ENCODE data around the gene KDM6B. TPM values are rescaled to one million over a fixed set of nuclear protein-coding genes. Genes with fewer than 3 reads are reported as not detected.

Gene KDM6B
- total and polyA plus RNA-seq, 8 donors = 4.6 to 27.2 (median 10.9) TPM

DNA sequence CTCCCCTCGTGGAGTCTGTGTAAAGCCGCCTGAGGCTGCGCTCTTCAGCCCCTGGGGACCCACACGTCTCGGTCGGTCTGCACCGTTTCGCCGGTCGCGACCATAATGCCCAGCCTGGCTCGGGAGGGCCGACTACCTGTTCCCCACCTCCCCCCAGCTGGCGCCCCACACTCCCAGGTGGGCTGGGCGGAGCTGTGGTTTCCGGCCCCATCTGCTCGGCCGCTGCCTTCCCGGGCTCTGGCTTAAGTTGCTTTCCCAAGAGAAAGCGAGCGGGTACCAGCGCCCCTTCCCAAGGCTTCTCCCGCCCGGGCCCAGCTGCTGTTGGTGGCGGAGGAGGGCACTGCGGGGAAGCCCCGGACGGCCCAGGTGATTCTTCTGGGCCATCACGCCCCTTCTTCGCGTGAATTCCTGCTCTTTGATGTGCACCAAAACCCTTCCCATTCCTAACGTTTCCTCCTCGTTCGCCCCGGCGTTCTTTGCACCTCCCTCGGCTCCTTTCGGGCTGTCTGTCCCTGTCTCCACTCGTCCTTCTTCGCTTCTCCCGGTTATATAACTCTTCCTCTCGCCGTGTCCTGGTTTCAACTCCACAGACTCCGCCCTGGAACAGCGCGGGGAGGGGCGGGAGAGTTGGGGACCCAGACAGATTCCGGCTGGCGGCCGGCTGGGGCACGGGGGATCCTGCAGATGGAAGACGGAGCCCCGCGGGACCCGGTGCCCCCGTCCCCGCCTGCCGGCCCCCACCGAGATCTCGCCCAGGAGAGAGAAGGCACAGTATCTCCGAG, 2.0 kb downstream of the KDM6B start:
- peak; percentile 74 to 86 for DNase-seq
- Histone ChIP-seq H3K27ac (peak overlapping the region; percentile 92 to 100 (median 99)), H3K36me3 (peaks cover 0 to 13% (median 8%) of the 10 kb centered on the region in 4 donors), H3K4me1 (peaks cover 35 to 64% (median 59%) of the 10 kb centered on the region in 4 donors), H3K27me3 (no peaks in the 10 kb centered on the region), H3K9me3 (no peaks in the 10 kb centered on the region), H3K4me3 (peak overlapping the region; percentile 66 to 80 (median 74))
- TF ChIP-seq, protein P1, sequence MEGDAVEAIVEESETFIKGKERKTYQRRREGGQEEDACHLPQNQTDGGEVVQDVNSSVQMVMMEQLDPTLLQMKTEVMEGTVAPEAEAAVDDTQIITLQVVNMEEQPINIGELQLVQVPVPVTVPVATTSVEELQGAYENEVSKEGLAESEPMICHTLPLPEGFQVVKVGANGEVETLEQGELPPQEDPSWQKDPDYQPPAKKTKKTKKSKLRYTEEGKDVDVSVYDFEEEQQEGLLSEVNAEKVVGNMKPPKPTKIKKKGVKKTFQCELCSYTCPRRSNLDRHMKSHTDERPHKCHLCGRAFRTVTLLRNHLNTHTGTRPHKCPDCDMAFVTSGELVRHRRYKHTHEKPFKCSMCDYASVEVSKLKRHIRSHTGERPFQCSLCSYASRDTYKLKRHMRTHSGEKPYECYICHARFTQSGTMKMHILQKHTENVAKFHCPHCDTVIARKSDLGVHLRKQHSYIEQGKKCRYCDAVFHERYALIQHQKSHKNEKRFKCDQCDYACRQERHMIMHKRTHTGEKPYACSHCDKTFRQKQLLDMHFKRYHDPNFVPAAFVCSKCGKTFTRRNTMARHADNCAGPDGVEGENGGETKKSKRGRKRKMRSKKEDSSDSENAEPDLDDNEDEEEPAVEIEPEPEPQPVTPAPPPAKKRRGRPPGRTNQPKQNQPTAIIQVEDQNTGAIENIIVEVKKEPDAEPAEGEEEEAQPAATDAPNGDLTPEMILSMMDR (IDR thresholded peaks at IDR 0.05) = no peak
- peak in 2 of 4 donors; percentile 69 to 79 for TF ChIP-seq POLR2A (IDR thresholded peaks at IDR 0.05)
- TF ChIP-seq EP300 (IDR thresholded peaks at IDR 0.05) = no peak
- peak; percentile 39 to 87 (median 54) for TF ChIP-seq POLR2AphosphoS5 (IDR thresholded peaks at IDR 0.05)
- WGBS, 5 donors = 0% methylated on average over 44 to 61 of the region's 61 CpGs
- intact Hi-C loops (cut with DNase I; ENCODE audit: low total_unique reads) = no loop called here

DNA sequence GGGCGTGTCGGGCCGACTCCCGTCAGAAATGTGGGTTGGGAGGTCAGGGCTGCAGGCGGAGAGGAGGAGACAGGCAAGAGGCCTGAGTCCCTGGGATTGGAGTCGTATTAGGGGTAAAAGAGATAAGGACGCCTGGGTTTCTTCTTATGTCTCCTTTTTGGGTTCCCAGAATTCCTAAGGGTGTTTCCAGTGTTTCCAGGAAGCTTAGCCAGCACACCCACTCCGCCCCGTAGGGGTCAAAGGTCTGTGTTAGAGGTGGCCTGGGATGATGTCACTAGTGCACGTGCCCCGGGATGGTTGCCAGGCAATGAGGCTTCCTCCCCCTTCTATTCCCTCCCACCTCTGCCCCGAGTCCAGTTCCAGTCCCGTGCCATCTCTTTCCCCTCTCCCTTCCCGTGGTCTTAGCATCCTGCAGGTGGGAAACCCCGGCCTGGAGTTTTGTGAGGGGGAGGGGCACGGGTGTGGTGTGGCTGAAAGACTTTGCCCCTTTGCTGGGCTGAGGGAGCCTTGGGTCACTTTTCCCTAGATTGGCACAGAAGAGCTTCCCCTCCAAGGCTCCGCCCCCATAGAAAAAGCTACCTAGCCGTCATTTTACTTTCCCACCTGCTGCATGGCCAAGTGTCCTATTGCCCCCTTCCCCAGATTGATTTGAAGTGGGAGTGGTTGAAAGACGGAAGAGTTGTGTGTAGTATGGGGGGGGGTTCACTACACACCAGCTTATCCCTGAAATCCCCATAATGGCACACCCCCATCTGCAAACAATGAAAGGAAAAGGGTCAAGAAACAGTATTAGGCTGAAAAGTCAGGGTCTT, 2.8 kb downstream of the KDM6B start:
- peak overlapping the region; percentile 66 to 80 (median 74) for H3K4me3 ChIP-seq
- no peaks in the 10 kb centered on the region for H3K9me3 ChIP-seq
- intact Hi-C loops (cut with DNase I; ENCODE audit: low total_unique reads) = no loop called here
- H3K27ac ChIP-seq = peak overlapping the region; percentile 92 to 100 (median 99)
- WGBS, 5 donors = 1 to 3% (median 2%) methylated on average over 19 of the region's 19 CpGs
- TF ChIP-seq, protein P1 (IDR thresholded peaks at IDR 0.05) = peak in 1 of 7 experiments; percentile 4
- no peak for TF ChIP-seq POLR2A (IDR thresholded peaks at IDR 0.05)
- peak; percentile 31 to 91 (median 47) for TF ChIP-seq POLR2AphosphoS5 (IDR thresholded peaks at IDR 0.05)
- TF ChIP-seq EP300 (IDR thresholded peaks at IDR 0.05) = peak; percentile 32
- H3K36me3 ChIP-seq = peaks cover 0 to 13% (median 8%) of the 10 kb centered on the region in 4 donors
- H3K4me1 ChIP-seq = peaks cover 39 to 72% (median 66%) of the 10 kb centered on the region in 4 donors
- no peaks in the 10 kb centered on the region for H3K27me3 ChIP-seq
- DNase-seq = peak; percentile 95 to 98

DNA sequence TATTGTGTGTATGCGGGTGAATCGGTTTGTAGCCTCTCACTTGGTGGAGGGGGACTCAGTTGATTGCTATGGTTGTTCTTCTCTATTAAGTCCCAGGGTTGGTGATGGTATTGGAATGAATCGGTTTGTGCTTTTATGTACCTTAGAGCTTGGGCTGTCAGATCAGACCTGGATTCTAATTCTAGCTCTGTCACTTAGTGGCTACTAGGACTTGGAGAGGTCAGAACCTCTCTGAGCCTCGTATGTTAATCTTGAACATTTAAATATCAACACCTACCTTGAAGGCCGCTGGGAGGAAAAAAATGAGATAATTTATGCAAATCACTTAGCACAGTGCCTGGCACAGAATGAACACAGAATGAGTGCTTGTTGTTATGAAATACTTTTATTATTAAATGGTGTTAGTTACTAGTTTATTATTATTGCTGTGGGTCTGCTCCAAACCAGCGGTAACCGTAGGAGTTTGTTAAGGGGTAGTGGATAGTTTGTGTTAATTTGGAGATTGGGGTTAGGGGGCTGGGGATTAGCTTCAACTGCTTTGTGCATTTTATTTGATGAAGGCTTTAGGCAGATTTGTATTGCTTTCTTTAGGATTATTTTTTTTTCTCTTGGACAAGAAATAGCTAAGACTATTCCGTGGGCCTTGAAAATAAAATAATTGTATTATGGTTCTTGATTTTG, 3.5 kb downstream of the KDM6B start:
- Histone ChIP-seq H3K9me3 (no peaks in the 10 kb centered on the region), H3K4me3 (peak overlapping the region; percentile 25 to 76 (median 69)), H3K27ac (peak overlapping the region; percentile 92 to 100 (median 99)), H3K36me3 (peaks cover 0 to 13% (median 8%) of the 10 kb centered on the region in 4 donors), H3K4me1 (peaks cover 39 to 75% (median 68%) of the 10 kb centered on the region in 4 donors), H3K27me3 (no peaks in the 10 kb centered on the region)
- 4 to 9% (median 7%) methylated on average over 8 of the region's 8 CpGs for WGBS, 5 donors
- intact Hi-C loops (cut with DNase I; ENCODE audit: low total_unique reads) = no loop called here
- DNase-seq = peak in 1 of 2 donors; percentile 56
- TF ChIP-seq, protein P1 (IDR thresholded peaks at IDR 0.05) = no peak
- TF ChIP-seq EP300 (IDR thresholded peaks at IDR 0.05) (no peak), POLR2A (IDR thresholded peaks at IDR 0.05) (no peak), POLR2AphosphoS5 (IDR thresholded peaks at IDR 0.05) (no peak)

Data from stomach (tissue), 9 donors.